Progenitor cell of endocrine pancreas (in vitro differentiated cells): ENCODE results near the gene USP3. TPM values are rescaled to one million over a fixed set of nuclear protein-coding genes. Genes with fewer than 3 reads are reported as not detected.

Experiments
- DNase-seq: peaks from one replicate; pipeline ENCODE4 v3.0.0; 2021; ENCODE audit warnings: low spot score; ENCODE audit not compliant: unreplicated experiment
- H3K27ac Mint-ChIP-seq: 2 replicates; pipeline ENCODE4 v1.8.0; 2021; ENCODE audit warnings: mild to moderate bottlenecking, moderate library complexity, mixed read lengths
- H3K27me3 Mint-ChIP-seq: 2 replicates; pipeline ENCODE4 v1.8.0; 2021; ENCODE audit warnings: mixed read lengths
- H3K36me3 Mint-ChIP-seq: 2 replicates; pipeline ENCODE4 v1.8.0; 2022; ENCODE audit warnings: mixed read lengths; ENCODE audit not compliant: insufficient read depth
- H3K4me1 Mint-ChIP-seq: 2 replicates; pipeline ENCODE4 v1.8.0; 2021; ENCODE audit warnings: low read depth, mixed read lengths
- H3K4me3 Mint-ChIP-seq: 2 replicates; pipeline ENCODE4 v1.8.0; 2021; ENCODE audit warnings: low read depth, mild to moderate bottlenecking, moderate library complexity, mixed read lengths
- H3K9me3 Mint-ChIP-seq: 2 replicates; pipeline ENCODE4 v1.8.0; 2021; ENCODE audit warnings: low read depth, mixed read lengths
- CTCF ChIP-seq: fragments of 200-600 bp; sonication (generic); IDR thresholded peaks from one replicate; pipeline ENCODE4 v1.5.0; 2021; ENCODE audit warnings: antibody characterized with exemption, mild to moderate bottlenecking; ENCODE audit not compliant: unreplicated experiment
- total RNA-seq: library from RNA; stranded (reverse); gene quantifications from 2 replicates; pipeline ENCODE4 v1.2.1, GENCODE V29; 2021

Gene USP3
- total RNA-seq, 1 donor from 2014 or later = 77.0 TPM

- H3K4me1 Mint-ChIP-seq = peaks cover 10% of the 10 kb centered on the region
- H3K4me3 Mint-ChIP-seq = no peak overlapping the region
- TF ChIP-seq CTCF = no peak
- H3K36me3 Mint-ChIP-seq = no peaks in the 10 kb centered on the region
- no peak overlapping the region for H3K27ac Mint-ChIP-seq
- DNase-seq = no peak
- H3K27me3 Mint-ChIP-seq = no peaks in the 10 kb centered on the region
- no peaks in the 10 kb centered on the region for H3K9me3 Mint-ChIP-seq
Observed at GRCh38 chr15:63524316-63525015, 20.1 kb downstream of the USP3 start.

- H3K27ac Mint-ChIP-seq = no peak overlapping the region
Observed at GRCh38 chr15:63526401-63526800, 22.0 kb downstream of the USP3 start.

GRCh38 chr15:63528138-63528659, 23.8 kb downstream of the USP3 start:
- Mint-ChIP-seq H3K27me3 (no peaks in the 10 kb centered on the region), H3K4me1 (peaks cover 5% of the 10 kb centered on the region)

More at GRCh38 chr15:63526401-63526800, 22.0 kb downstream of the USP3 start:
- H3K27me3 Mint-ChIP-seq = no peaks in the 10 kb centered on the region
- TF ChIP-seq CTCF = no peak
- DNase-seq = no peak
- H3K4me1 Mint-ChIP-seq = peaks cover 10% of the 10 kb centered on the region
- no peaks in the 10 kb centered on the region for H3K9me3 Mint-ChIP-seq
- no peak overlapping the region for H3K4me3 Mint-ChIP-seq
- no peaks in the 10 kb centered on the region for H3K36me3 Mint-ChIP-seq

GRCh38 chr15:63530235-63530634, 25.8 kb downstream of the USP3 start:
- TF ChIP-seq CTCF = no peak
- H3K9me3 Mint-ChIP-seq = no peaks in the 10 kb centered on the region
- peaks cover 2% of the 10 kb centered on the region for H3K4me1 Mint-ChIP-seq
- no peak overlapping the region for H3K4me3 Mint-ChIP-seq
- no peak for DNase-seq
- no peak overlapping the region for H3K27ac Mint-ChIP-seq
- no peaks in the 10 kb centered on the region for H3K36me3 Mint-ChIP-seq
- no peaks in the 10 kb centered on the region for H3K27me3 Mint-ChIP-seq

More at GRCh38 chr15:63528138-63528659, 23.8 kb downstream of the USP3 start:
- Mint-ChIP-seq H3K27ac (no peak overlapping the region), H3K4me3 (no peak overlapping the region), H3K9me3 (no peaks in the 10 kb centered on the region), H3K36me3 (no peaks in the 10 kb centered on the region)
- no peak for TF ChIP-seq CTCF
- no peak for DNase-seq

GRCh38 chr15:63530752-63531299, 26.4 kb downstream of the USP3 start:
- TF ChIP-seq CTCF = no peak
- no peak overlapping the region for H3K4me3 Mint-ChIP-seq
- H3K27ac Mint-ChIP-seq = no peak overlapping the region
- H3K9me3 Mint-ChIP-seq = no peaks in the 10 kb centered on the region
- peaks cover 5% of the 10 kb centered on the region for H3K4me1 Mint-ChIP-seq
- DNase-seq = no peak
- no peaks in the 10 kb centered on the region for H3K36me3 Mint-ChIP-seq
- no peaks in the 10 kb centered on the region for H3K27me3 Mint-ChIP-seq
